Measurements from ENCODE around the gene LARP4B.

GRCh38 chr10:794382-794956 lies 137.0 kb downstream of the LARP4B start:
- TF ChIP-seq CTCF (optimal IDR thresholded peaks at IDR 0.05 in 1 of 3, IDR thresholded peaks at IDR 0.05 in 1 of 3, conservative IDR thresholded peaks at IDR 0.05 in 1 of 3; ENCODE audit: extremely low read depth in 1 of 3, insufficient read depth in 2 of 3, low read length in 3 of 3) (peak; percentile 21 to 51 (median 31)), EZH2 (IDR thresholded peaks at IDR 0.05; ENCODE audit: low read length) (no peak)
